Gastroesophageal sphincter (tissue), 4 donors: Measurements from ENCODE around the gene TAF4. TPM values are rescaled to one million over a fixed set of nuclear protein-coding genes. Genes with fewer than 3 reads are reported as not detected.

Experiments
- ATAC-seq: fragments of 150-250 bp; one replicate; pipeline ENCODE4 v1.9.1; 2016; ENCODE audit warnings: mild to moderate bottlenecking, moderate library complexity
- H3K27ac ChIP-seq, 4 donors: fragments of 200-600 bp; sonication (generic) in 3 of 4; 1 replicate in 3 of 4; 2 replicates in 1 of 4; pipeline ENCODE4 v1.5.1; 2016 to 2019
- H3K27me3 ChIP-seq: fragments of 200-600 bp; sonication (generic); one replicate; pipeline ENCODE4 v1.5.1; 2019
- H3K36me3 ChIP-seq, 2 donors: fragments of 200-600 bp; sonication (generic); one replicate each; pipeline ENCODE4 v1.5.1; 2019; ENCODE audit warnings: control low read depth in 1 of 2
- H3K4me1 ChIP-seq, 3 donors: fragments of 200-600 bp; sonication (generic); 1 replicate in 2 of 3; 2 replicates in 1 of 3; pipeline ENCODE4 v1.5.1; 2016 to 2019; ENCODE audit warnings: control low read depth in 2 of 3
- H3K4me3 ChIP-seq, 2 donors: fragments of 200-600 bp; sonication (generic); one replicate each; pipeline ENCODE4 v1.5.1; 2019; ENCODE audit warnings: mild to moderate bottlenecking in 1 of 2, moderate library complexity in 1 of 2
- H3K9me3 ChIP-seq, 3 donors: fragments of 200-600 bp; sonication (generic); one replicate each; pipeline ENCODE4 v1.5.1; 2017 to 2019; ENCODE audit warnings: control low read depth in 2 of 3
- CTCF ChIP-seq, 4 experiments: fragments of 200-600 bp in 2 of 4; fragments of 450-650 bp in 2 of 4; sonication (generic) in 1 of 4; IDR thresholded peaks; one replicate each; pipeline ENCODE4 v1.5.1; 2017 to 2019; ENCODE audit warnings: antibody characterized with exemption in 4 of 4, mild to moderate bottlenecking in 2 of 4, moderate library complexity in 2 of 4
- EP300 ChIP-seq: sonication (generic); formaldehyde crosslinking; IDR thresholded peaks from one replicate; pipeline ENCODE4 v1.6.1; 2017; ENCODE audit warnings: antibody characterized with exemption, mild to moderate bottlenecking
- POLR2A ChIP-seq, 2 donors: fragments of 450-650 bp; IDR thresholded peaks; one replicate each; pipeline ENCODE4 v1.6.1; 2017; ENCODE audit warnings: antibody characterized with exemption in 2 of 2, mild to moderate bottlenecking in 2 of 2, moderate library complexity in 1 of 2
- POLR2AphosphoS5 ChIP-seq: sonication (generic); formaldehyde crosslinking; IDR thresholded peaks from one replicate; pipeline ENCODE4 v1.6.1; 2017; ENCODE audit warnings: antibody characterized with exemption
- WGBS, 2 donors: methylation state at CpG; one replicate each; pipeline ENCODE4 v1.1.5; 2018; ENCODE audit warnings: low coverage in 1 of 2; 5-methylcytosine and 5-hydroxymethylcytosine counted together
- total RNA-seq, 4 donors: library from RNA; depleted of rRNA; stranded (reverse); fragments of >200 nt; gene quantifications; one replicate each; pipeline ENCODE4 v1.1.0, GENCODE V29; 2016

TAF4 gene
- total RNA-seq, 4 donors from 2014 or later, result 7.6 to 19.9 (median 15.5) TPM

GRCh38 chr20:62048821-62049291, 16.8 kb downstream of the TAF4 start:
- Histone ChIP-seq H3K4me1 (peaks cover 0 to 47% (median 4%) of the 10 kb centered on the region in 3 donors), H3K27me3 (no peaks in the 10 kb centered on the region), H3K27ac (no peak overlapping the region), H3K9me3 (no peaks in the 10 kb centered on the region), H3K36me3 (peaks cover 0 to 14% of the 10 kb centered on the region in 2 donors), H3K4me3 (no peak overlapping the region)
- ATAC-seq, result no peak
- 74 to 96% methylated on average over 4 to 8 of the region's 18 CpGs for WGBS, 2 donors
- TF ChIP-seq POLR2A (IDR thresholded peaks at IDR 0.05) (no peak), CTCF (IDR thresholded peaks at IDR 0.05) (no peak), POLR2AphosphoS5 (no peak), EP300 (no peak)

- Histone ChIP-seq H3K9me3 (no peaks in the 10 kb centered on the region), H3K4me1 (peaks cover 0 to 52% (median 4%) of the 10 kb centered on the region in 3 donors), H3K36me3 (peaks cover 0 to 9% of the 10 kb centered on the region in 2 donors), H3K4me3 (no peak overlapping the region), H3K27me3 (no peaks in the 10 kb centered on the region), H3K27ac (no peak overlapping the region)
- TF ChIP-seq CTCF (IDR thresholded peaks at IDR 0.05) (no peak), EP300 (no peak), POLR2AphosphoS5 (no peak), POLR2A (IDR thresholded peaks at IDR 0.05) (no peak)
- 85 to 89% methylated on average over 6 of the region's 7 CpGs for WGBS, 2 donors
- no peak for ATAC-seq
Measured at GRCh38 chr20:62048346-62048761, 17.3 kb downstream of the TAF4 start.

- TF ChIP-seq EP300 (no peak), CTCF (IDR thresholded peaks at IDR 0.05) (no peak), POLR2A (IDR thresholded peaks at IDR 0.05) (no peak), POLR2AphosphoS5 (no peak)
- H3K36me3 ChIP-seq, result peaks cover 0 to 4% of the 10 kb centered on the region in 2 donors
- WGBS, 2 donors, result 91 to 96% methylated on average over 7 to 11 of the region's 24 CpGs
- H3K27me3 ChIP-seq, result no peaks in the 10 kb centered on the region
- H3K9me3 ChIP-seq, result no peaks in the 10 kb centered on the region
- ATAC-seq, result no peak
- H3K4me3 ChIP-seq, result no peak overlapping the region
- H3K4me1 ChIP-seq, result peaks cover 0 to 51% (median 4%) of the 10 kb centered on the region in 3 donors
- no peak overlapping the region for H3K27ac ChIP-seq
Measured at GRCh38 chr20:62047666-62048345, 17.9 kb downstream of the TAF4 start.

- WGBS, 2 donors, result 90 to 91% methylated on average over 15 of the region's 15 CpGs
- TF ChIP-seq EP300 (no peak), POLR2A (IDR thresholded peaks at IDR 0.05) (no peak), CTCF (IDR thresholded peaks at IDR 0.05) (no peak), POLR2AphosphoS5 (no peak)
- H3K4me1 ChIP-seq, result peaks cover 0 to 38% (median 4%) of the 10 kb centered on the region in 3 donors
- H3K4me3 ChIP-seq, result no peak overlapping the region
- H3K36me3 ChIP-seq, result peaks cover 0 to 4% of the 10 kb centered on the region in 2 donors
- no peak overlapping the region for H3K27ac ChIP-seq
- no peak for ATAC-seq
- no peaks in the 10 kb centered on the region for H3K9me3 ChIP-seq
- no peaks in the 10 kb centered on the region for H3K27me3 ChIP-seq
Measured at GRCh38 chr20:62046431-62046830, 19.2 kb downstream of the TAF4 start.
